Activated naive CD4-positive, alpha-beta T cell treated with anti-CD3 and anti-CD28 coated beads for 36 hours (primary cell): ENCODE data around the gene ORC2. TPM values are rescaled to one million over a fixed set of nuclear protein-coding genes. Genes with fewer than 3 reads are reported as not detected.

Experiments
- total RNA-seq, 2 experiments: library from RNA; stranded (reverse); gene quantifications; one replicate each; pipeline ENCODE4 v1.2.3, GENCODE V29; 2021

Gene ORC2
- total RNA-seq, 2 experiments from 2014 or later: 53.7 to 56.8 TPM

Other genes with a start within 250 kb of the ORC2 start
- 100 to 1,000 TPM; 423 to 442 TPM for gene BZW1, start 151.8 kb downstream of the ORC2 start, total RNA-seq
- 100 to 1,000 TPM; 174 to 196 TPM for gene CLK1, start 99.0 kb downstream of the ORC2 start, total RNA-seq
- gene PPIL3, start 74.6 kb downstream of the ORC2 start, total RNA-seq: 10 to 100 TPM; 81.3 to 82.2 TPM
- 10 to 100 TPM; 31.6 to 33.3 TPM for gene NIF3L1, start 74.3 kb downstream of the ORC2 start, total RNA-seq
- 10 to 100 TPM; 19.1 TPM for gene HYCC2, start 108.0 kb upstream of the ORC2 start, total RNA-seq
- 100 to 1,000 TPM; 159 to 162 TPM for gene NDUFB3, start 108.3 kb upstream of the ORC2 start, total RNA-seq
- gene CFLAR, start 152.5 kb upstream of the ORC2 start, total RNA-seq: 100 to 1,000 TPM; 214 to 222 TPM
- 10 to 100 TPM; 22.0 to 22.1 TPM for gene CASP10, start 219.5 kb upstream of the ORC2 start, total RNA-seq